HG02588 (cell line): ENCODE measurements around the gene PRKD3.

Experiments used
- ATAC-seq: cut with Tn5 transposase; IDR thresholded peaks from one replicate; pipeline ENCODE4 v1.9.1; 2021; ENCODE audit warnings: mild to moderate bottlenecking, moderate library complexity; ENCODE audit not compliant: unreplicated experiment

Gene PRKD3

DNA sequence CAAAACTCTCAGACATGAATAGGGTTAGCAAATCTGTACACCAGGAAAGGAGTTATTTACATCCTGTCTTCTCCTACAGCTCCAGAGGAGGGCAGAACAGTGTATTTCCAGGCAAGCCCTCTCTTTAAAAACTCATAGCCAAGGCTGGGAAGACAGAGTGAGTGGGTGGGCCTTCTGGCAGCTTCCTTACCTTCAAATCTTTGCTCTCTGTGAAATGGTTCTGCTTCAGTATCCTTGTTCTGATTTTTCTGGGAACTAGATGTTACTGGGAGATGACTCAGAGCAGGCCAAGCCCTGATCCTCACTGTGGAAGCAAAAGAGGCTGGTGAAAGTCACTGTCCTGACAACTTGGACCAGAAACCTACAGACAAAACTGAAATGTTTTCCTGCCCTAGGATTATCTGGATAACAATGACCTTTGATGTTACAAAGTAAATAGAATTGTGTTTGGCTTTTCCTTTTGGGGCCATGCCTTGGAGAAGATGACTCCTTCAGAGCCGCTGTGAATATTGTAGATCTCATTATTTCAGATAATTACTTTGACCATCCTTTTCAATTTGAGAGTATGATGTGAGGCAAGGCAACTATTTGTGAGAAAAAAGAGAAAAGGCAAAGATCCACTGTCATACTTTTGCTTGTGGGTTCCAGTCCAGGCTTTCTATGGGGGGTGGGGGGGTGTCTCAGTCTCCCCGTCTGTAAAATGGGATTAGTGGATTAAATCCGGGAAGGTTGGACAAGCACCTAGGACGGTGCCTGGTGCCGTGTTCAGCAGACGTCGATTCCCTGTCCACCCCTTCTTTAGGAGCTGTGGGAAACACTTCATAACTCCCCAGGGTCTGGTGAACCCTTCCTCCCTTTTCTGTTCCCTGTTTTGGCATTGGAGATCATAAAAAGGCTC is 19.2 kb upstream of the PRKD3 start:
- no peak for ATAC-seq

DNA sequence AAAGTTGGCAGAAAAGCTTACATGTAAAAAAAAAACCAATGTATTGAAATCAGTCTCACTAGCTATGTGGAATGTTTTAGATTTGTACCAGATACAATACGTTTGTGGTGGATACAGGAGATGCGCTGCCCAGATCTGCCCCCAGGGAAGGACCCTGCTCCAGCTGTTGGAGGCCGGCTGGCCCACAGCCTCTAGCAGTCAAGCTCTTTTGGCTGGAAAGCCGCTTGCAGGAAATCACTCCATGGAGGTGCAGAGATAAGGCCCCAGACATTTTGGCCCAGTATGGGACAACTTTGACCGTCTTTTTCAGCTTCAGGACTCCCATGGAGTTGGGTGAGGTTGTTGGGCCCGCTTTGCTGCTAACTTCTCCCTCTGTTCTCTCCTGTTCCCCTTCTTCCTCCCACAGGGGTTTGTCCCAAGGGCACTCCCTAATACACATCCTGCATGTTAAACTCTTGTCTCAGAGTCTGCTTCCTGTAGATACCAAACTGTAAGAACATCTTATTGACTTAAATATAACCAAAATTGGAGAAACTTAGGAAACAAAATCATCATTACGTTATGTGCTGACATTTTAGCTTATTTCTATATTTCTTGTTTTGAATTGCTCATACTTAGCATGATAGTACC is 18.1 kb upstream of the PRKD3 start:
- no peak for ATAC-seq

DNA sequence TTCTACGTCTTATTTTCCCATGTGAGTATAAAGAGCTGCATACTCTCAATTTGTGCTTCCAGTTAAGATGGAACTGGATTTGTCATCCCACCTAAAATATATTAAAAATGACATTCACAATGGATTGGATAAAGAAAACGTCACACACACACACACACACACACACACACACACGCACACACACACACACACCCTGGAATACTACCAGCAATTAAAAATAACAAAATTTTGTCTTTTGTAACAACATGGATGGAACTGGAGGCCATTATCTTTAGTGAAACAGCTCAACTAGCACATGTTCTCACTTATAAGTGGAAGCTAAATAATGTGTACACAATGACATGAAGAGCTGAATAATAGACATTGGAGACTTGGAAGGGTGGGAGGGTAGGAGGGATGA is 16.0 kb upstream of the PRKD3 start:
- no peak for ATAC-seq

DNA sequence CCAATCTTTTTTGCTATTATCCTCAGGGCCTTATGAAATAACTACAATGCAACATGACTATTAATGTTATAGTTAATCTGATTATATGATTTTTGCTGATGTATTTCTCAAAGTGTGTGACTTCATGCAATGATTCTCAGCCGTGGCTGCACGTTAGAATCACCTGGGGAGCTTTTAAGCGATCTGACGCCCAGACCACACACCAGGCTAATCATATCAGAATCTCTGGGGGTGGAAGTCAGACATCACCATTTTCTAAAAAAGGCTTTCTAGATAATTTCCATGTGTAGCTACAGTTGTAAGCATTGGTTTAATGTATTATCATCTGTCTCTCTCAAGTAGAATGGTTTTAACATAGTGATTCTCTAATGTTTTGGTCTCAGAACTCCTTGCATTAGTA is 14.3 kb upstream of the PRKD3 start:
- ATAC-seq: no peak

DNA sequence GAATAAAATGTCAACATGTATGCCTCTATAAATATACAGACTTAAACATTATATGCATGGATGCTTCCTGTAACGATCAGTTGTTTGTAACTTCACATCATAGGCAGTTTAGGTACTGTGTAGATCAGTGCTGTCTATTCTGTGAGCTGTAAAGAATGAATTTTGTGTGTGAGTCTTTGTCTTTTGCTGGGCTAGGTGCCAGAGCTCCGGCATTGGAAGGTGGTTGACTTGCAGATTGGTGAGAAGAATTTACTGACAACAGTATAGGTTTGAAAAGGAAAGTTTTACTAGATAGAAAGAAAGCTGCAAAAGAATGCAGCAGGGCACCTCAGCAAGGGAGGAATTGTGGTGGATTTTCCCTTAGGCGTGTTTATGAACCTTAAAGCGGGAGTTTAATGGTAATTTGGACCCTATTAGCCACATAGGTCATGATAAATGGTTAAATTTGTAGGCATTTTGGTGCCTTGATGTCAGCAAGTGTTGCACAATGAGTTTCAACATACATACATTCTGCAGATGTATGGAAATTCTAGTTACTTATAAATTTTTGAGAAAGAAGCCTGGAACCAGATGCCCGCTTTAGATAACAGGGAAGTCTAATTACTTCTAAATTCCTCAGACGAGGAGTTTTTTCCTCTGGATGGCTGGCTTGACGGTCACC is 13.1 kb upstream of the PRKD3 start:
- ATAC-seq: no peak

DNA sequence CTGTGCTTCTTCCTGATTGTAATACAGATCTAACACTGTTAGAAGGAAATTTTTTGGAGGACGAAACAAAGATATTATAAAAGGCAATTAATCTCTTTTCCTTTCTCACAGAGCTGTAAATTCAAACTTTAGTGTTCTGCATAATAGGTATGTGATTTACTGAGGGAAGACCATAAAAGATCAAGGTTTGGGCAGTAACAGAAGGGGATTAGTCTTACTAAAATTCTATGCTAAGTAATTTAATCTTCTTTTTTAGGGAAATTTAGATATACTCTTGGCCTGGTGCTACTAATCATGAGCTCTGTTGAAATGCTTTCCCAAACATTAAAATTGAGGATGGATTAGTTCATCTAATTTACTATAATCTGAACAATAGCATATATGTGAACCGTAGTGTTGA is 11.0 kb upstream of the PRKD3 start:
- no peak for ATAC-seq

DNA sequence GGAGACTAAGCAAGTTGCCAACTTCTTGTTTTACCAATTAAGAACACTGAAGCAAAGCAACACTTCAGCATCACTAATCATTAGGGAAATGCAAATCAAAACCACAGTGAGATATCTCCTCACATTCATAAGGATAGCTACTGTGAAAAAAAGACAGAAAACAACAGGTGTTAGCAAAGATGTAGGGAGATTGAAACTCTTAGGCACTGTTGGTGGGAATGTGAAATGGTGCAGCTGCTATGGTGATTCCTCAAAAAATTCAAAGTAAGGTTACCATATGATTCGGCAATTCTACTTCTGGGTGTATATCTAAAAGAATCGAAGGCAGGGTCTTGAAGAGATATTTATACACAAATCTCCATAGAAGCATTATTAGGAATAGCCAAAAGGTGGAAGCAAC is 8.6 kb upstream of the PRKD3 start:
- no peak for ATAC-seq

DNA sequence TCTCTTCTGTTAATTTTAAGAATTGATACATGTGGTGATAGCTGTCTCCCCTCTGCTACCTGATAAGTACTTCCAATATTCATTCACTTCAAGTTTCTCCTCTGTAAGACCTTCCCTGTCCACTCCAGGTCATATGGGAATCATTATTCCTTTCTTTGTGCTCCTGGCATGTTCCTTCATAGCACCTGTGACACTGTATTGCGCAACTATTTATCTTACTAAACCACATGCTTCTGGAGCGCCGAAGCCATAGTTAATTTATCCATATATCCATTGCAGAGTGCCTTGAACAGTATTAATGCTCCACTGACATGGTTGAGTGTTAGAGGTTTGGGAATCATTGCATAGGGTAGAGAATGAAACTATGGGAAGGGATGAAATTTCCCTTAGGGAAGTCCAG is 7.9 kb upstream of the PRKD3 start:
- ATAC-seq: no peak

DNA sequence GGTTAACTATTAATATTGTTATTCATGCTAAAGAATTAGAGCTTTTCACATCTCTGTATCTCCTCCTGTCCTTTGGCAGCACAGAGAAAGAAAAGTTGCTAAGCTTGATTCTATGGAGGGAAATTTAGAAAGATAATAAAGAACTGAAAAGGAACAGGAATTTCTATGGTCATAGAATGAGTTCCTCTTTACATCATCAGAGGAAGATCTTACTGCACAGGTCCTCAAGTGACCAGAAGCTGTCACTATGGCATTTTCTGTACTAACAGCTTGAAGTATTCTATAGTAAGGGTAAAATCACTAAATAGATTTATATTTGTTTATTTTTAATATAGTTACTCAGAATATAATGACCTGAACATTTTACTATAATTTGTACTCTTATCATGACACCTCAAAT is 6.0 kb upstream of the PRKD3 start:
- ATAC-seq: no peak

DNA sequence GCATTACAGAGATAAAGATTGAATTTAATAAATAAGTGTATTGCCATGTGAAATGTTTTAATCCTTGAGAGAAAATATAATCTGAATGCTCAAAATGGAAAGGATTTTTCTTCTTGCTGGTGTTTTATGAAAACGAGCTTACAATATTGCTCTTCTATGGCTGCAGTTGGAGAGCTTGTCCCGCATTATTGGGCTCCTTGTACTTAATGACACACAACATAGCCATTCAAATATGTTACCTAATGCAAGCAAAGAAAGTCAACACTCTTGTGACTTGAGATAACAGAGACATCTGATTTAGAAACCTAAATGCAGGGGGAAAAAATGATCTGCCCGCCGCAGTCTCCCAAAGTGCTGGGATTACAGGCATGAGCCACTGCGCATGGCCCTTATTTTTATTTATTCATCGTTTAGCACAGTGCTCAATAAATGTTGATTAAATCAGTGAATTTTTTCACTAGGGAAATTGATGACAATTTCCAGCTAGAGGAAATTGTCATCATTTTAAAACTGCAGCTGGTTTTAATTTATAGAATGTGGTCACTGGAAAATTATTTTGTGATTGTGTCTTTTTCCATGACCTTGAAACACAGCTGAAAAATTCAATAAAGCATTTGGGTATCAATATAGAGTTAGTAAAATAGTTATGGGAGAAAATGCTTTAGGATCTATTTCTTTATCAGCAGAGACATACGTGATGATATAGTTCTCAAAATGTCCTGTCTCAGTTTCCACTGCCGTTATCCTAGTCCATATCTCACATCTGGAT is 2.4 kb upstream of the PRKD3 start:
- ATAC-seq: no peak

DNA sequence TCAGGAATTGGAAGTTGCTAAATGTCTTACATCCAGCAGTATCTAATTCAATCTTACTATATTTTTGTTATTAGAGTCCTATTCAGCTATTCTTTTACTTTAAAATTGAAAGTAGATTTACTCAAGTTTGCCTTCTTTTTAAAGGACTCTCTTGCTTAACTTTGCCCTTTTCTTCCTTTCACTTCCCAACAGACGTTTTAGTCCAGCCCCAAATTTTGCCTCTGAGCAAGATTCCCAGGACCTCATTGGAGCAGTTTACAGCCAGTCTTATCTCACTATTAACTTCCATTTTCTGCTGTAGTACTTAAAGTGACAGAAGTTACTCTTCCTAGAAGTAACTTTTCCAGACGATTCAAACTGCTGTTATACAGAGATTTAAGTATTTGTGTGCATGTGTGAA is 1.7 kb upstream of the PRKD3 start:
- no peak for ATAC-seq

DNA sequence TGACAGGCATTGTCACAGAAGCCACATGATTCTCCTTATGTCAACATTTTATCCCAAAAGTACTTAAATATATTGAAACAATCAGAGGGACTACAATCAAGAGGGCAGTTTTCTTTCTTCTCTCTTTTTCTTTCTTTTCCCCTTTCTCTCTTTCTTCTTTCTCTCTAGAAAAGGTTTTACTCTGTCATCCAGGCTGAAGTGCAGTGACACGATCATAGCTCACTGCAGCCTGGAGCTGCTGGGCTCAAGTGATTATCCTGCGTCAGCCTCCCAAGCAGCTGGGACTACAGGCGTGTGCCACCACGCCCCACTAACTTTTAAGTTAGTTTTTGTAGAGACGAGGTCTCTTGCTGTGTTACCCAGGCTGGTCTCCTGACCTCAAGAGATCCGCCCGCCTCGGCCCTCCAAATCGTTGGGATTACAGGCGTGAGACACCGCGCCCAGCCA is 1.0 kb upstream of the PRKD3 start:
- ATAC-seq: no peak

DNA sequence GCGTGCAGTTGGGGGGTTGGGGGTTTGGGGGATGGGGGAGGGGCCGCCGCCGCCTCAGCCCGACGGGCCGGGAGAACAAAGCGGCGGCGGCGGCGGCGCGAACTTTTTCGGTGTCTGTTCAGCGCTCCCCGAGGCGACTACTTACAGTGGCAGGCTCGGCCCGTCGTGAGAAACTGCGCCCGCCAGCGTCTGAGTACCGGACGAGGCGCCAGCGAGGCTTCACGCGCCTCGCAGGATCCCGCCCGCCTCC is 172 bp downstream of the PRKD3 start:
- ATAC-seq: no peak

DNA sequence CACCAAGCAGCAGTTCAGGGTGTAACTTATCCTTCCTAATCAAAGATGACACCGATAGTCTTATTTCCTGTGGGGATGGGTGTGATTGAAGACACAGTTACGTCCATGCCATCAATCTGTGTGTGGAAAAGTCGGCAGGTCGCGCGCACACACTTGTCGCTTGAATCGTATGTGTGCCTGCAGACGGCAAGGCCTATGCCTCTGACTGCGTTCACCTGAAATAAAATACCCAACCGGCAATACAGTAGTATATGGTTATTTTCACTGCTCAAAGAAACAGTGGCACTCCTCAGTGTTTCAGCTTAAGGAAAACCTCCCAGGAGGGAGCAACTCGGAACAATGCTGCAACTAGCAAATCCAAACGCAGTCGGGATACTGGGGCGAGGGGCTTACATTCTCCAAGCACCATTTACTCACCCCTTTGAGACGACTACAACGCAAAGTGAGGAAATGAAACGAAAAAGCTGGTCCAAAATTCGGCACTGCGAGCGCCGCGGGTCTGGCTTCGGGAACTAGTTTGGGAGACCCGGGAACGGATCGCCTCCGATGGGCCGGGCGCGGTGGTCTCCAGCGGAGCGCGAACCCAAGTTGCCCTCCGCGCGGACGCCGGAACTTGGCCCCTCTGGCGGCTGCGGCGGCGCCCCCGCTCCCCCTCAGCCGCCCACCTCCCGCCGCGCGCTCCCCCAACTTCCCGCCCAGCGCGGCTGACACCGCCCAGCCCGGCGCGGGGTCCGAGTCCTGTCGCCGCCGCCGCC is 675 bp downstream of the PRKD3 start:
- peak; percentile 18 for ATAC-seq

DNA sequence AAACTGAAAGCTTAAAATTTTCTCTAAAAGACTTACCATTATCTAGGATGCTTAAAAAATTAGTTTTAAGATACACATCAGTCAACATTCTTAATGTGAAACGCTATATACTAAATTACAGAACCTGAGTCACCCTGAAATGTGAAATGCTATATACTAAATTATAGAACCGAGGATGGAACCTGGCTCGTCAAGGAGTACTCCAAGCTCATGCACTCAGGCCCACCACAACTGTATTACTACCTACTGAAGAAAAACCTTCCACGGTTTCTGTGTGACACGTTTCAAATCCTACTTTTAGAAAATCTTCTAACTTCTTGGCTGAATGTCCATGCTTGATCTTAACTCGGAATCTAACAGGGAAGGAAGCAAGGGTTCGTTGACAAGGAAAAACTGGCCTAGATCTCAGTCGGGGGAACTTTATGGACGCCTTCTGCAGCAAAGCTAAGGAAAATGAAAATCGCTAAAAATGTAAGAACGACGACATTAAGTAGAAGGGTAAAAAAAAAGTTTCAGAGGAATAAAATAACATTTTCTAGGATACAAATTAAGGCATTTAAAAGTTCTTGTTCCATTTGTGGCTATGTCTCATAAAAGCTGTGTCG is 1.4 kb downstream of the PRKD3 start:
- no peak for ATAC-seq

DNA sequence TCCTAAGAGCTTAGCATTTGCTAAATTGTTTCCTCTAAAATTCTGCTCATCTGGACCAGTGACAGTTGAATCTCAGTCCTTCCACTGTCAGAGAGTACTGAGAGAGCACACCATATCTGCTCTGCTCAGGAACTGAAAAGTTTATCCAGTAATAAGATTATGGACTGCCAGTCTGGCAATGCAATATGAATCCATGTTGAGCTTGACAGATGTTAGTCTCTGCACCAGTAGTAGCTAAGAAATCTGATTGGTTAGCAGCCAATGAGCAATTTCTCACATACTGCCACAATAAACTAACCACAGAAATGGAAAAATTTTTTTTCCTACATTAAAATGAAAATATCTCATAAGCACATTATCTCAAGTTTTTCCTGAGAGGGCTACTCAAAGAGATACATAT is 2.3 kb downstream of the PRKD3 start:
- ATAC-seq: no peak

DNA sequence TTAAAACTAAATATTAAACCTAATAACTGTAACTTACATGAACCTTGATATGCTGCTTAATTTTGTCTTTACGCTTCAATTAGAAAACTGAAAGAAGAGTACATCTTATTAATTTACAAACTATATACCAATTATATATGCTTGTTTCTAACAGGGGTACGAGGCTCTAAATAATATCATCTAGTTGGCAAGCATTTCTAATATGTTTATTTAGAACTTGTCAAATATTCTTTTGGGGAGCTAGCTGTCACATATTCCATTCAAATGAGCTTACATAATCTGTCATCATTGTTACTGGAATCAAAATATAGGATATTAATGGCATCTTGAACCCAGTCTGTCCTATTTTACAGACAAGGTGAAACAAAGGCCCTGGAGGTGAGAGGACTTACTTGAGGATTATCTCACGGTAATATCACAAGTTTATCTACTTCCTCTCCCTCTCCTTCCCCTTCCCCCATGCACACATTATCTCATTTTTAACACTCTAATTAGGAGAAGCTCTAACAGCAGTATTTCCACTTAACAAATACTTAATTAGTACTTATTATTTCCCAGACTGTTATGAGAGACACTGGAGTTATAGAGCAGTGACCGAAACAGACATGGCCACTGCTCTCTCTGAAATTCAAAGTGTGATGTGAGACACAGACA is 3.5 kb downstream of the PRKD3 start:
- ATAC-seq: no peak

DNA sequence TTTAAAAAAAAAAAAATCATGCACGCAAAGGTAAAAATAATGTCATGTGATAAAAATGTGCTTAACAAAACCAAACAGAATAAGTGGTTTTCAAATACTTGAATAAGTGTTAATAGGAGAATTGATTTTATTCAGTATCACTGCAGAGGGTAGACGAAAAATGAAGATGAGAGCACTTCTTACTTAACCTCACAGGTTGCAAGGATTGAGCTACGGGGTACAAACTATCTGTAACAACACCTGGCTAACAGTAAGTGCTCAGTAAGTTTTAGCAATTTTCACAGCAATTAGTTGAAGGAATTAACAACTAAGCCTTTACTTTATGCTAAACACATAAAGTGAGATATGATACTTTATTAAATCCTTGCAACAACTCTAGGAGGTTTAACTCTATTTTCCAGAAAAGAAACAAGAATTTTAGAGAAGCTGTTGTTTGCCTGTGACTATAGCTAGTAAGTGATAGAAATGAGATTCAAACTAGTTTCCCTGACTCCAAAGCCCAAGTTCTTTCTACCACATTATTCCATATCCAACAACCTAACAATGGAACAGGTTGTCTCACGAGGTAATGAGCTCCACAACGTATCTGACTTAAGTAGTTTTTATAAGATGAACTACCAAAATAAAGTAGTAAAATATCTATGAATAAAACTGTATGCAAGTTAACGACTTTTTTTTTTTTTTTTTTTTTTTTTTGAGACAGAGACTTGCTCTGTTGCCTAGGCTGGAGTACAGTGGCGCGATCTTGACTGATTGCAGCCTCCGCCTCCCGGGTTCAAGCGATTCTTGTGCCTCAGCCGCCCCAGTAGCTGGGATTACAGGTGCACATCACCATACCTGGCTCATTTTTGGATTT is 4.7 kb downstream of the PRKD3 start:
- ATAC-seq: no peak

DNA sequence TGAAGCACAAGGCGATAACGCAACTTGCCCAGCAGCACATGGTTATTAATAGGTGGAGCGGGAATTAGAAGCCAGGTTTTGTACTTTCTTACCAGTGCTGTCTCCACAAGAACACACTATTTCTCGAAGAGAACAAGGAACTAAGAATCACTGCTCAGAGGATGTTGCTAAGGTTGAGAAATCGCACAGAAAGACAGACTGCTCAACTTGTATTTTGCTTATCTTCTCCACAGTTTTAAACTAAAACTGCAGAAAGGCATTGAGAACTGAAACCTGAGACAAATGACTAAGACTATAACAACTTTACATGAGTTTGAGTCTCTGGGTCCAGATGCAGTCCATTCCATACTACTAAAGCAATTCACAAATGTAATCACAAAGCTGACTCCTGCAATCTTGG is 6.2 kb downstream of the PRKD3 start:
- ATAC-seq: peak; percentile 78
